Measurements from ENCODE around the gene RAPGEF6.
"Not testable (repeated sequence)": the region's sequence is repeated elsewhere in the genome, so short reads cannot be mapped to it uniquely, and the experiment has no call there.

RAPGEF6 gene

GRCh38 chr5:131511934-131512333 lies 123.1 kb downstream of the RAPGEF6 start:
- no peak for DNase-seq (ENCODE audit: low read depth in 3 of 3)

- DNase-seq (ENCODE audit: low read depth in 3 of 3), result no peak
Measured at GRCh38 chr5:131509801-131510200, 125.2 kb downstream of the RAPGEF6 start.

GRCh38 chr5:131505237-131505908 lies 129.7 kb downstream of the RAPGEF6 start:
- DNase-seq (ENCODE audit: low read depth in 3 of 3), result no peak

GRCh38 chr5:131496400-131496713 lies 138.7 kb downstream of the RAPGEF6 start:
- no peak for DNase-seq (ENCODE audit: low read depth in 3 of 3)

- no peak for DNase-seq (ENCODE audit: low read depth in 3 of 3)
Measured at GRCh38 chr5:131495536-131496399, 139.3 kb downstream of the RAPGEF6 start.

GRCh38 chr5:131491749-131492148 lies 143.3 kb downstream of the RAPGEF6 start:
- DNase-seq (ENCODE audit: low read depth in 3 of 3), result no peak

GRCh38 chr5:131488463-131488862 lies 146.6 kb downstream of the RAPGEF6 start:
- no peak for DNase-seq (ENCODE audit: low read depth in 3 of 3)

- not testable (repeated sequence) for DNase-seq (ENCODE audit: low read depth in 3 of 3)
Measured at GRCh38 chr5:131487371-131487770, 147.7 kb downstream of the RAPGEF6 start.

- DNase-seq (ENCODE audit: low read depth in 3 of 3), result no peak
Measured at GRCh38 chr5:131482617-131483016, 152.4 kb downstream of the RAPGEF6 start.

GRCh38 chr5:131481569-131481968 lies 153.5 kb downstream of the RAPGEF6 start:
- DNase-seq (ENCODE audit: low read depth in 3 of 3), result no peak

- DNase-seq (ENCODE audit: low read depth in 3 of 3), result no peak
Measured at GRCh38 chr5:131475541-131475941, 159.5 kb downstream of the RAPGEF6 start.

- no peak for DNase-seq (ENCODE audit: low read depth in 3 of 3)
Measured at GRCh38 chr5:131473731-131474130, 161.3 kb downstream of the RAPGEF6 start.

- DNase-seq (ENCODE audit: low read depth in 3 of 3), result no peak
Measured at GRCh38 chr5:131466171-131466766, 168.8 kb downstream of the RAPGEF6 start.

- no peak for DNase-seq (ENCODE audit: low read depth in 3 of 3)
Measured at GRCh38 chr5:131463656-131464055, 171.4 kb downstream of the RAPGEF6 start.

- DNase-seq (ENCODE audit: low read depth in 3 of 3), result no peak
Measured at GRCh38 chr5:131462454-131462853, 172.6 kb downstream of the RAPGEF6 start.

- DNase-seq (ENCODE audit: low read depth in 3 of 3), result no peak
Measured at GRCh38 chr5:131461742-131462141, 173.3 kb downstream of the RAPGEF6 start.

- no peak for DNase-seq (ENCODE audit: low read depth in 3 of 3)
Measured at GRCh38 chr5:131460867-131461572, 174.0 kb downstream of the RAPGEF6 start.

GRCh38 chr5:131460133-131460532 lies 174.9 kb downstream of the RAPGEF6 start:
- no peak for DNase-seq (ENCODE audit: low read depth in 3 of 3)

- DNase-seq (ENCODE audit: low read depth in 3 of 3), result no peak
Measured at GRCh38 chr5:131459216-131459615, 175.8 kb downstream of the RAPGEF6 start.

- DNase-seq (ENCODE audit: low read depth in 3 of 3), result no peak
Measured at GRCh38 chr5:131457193-131457592, 177.8 kb downstream of the RAPGEF6 start.

GRCh38 chr5:131450941-131451340 lies 184.1 kb downstream of the RAPGEF6 start:
- no peak for DNase-seq (ENCODE audit: low read depth in 3 of 3)

GRCh38 chr5:131441184-131441583 lies 193.8 kb downstream of the RAPGEF6 start:
- DNase-seq (ENCODE audit: low read depth in 3 of 3), result no peak
